GM18951 (cell line): ENCODE data around the gene SAMD15.

Source experiments
- POLR2A ChIP-seq: IDR thresholded peaks from 4 replicates; pipeline ENCODE4 v1.6.1; 2011; ENCODE audit warnings: mild to moderate bottlenecking; ENCODE audit not compliant: insufficient read length, insufficient read depth; ENCODE audit errors: extremely low read depth
- in situ Hi-C: fragments of 300-500 bp; cut with MboI; formaldehyde crosslinking; loops from one replicate; pipeline ENCODE4 v1.12.0; 2022; ENCODE audit warnings: low sequenced_read_pairs, mixed read lengths, inconsistent platforms; ENCODE audit not compliant: unreplicated experiment

SAMD15 gene

GRCh38 chr14:77353469-77354141, 23.6 kb upstream of the SAMD15 start:
- in situ Hi-C loops: no loop called here
- no peak for TF ChIP-seq POLR2A

DNA sequence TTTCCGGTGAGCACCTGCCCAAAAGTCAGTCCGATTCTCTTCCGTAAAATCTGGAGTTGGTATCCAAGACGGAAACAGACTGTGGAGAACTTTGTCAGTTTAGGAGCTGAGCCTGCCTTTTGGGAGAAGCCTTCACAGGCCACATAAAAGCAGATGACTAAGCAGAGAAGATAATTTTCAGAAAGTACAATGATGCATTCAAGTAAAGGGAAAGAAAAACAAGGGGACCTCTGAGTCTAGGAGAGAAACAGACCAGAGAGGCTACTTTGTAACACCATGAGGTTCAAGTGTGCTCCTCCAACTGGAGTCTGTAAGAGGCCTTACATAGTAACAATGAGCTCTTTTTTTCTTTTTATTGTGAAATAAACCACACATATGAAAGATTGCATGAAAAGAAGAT, 21.4 kb upstream of the SAMD15 start:
- TF ChIP-seq POLR2A: no peak
- in situ Hi-C loops: no loop called here

GRCh38 chr14:77356899-77357298, 20.3 kb upstream of the SAMD15 start:
- no peak for TF ChIP-seq POLR2A
- in situ Hi-C loops: no loop called here

DNA sequence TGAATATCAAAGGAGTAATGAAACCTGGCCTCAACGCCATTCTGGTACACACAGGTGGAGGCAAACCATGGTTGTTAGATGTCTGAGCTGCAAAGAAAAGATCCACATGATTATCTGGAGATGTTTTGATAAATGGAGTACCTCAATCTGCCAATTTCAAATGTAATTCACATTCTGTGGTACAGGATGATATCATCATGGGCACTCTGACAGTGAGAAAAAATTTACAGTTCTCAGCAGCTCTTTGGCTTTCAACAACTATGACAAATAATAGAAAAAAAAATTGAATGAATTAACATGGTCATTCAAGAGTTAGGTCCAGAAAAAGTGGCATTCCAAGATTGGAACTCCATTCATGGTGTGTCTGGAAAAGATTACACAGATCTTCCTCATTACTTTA, 17.6 kb upstream of the SAMD15 start:
- in situ Hi-C loops: no loop called here
- no peak for TF ChIP-seq POLR2A

DNA sequence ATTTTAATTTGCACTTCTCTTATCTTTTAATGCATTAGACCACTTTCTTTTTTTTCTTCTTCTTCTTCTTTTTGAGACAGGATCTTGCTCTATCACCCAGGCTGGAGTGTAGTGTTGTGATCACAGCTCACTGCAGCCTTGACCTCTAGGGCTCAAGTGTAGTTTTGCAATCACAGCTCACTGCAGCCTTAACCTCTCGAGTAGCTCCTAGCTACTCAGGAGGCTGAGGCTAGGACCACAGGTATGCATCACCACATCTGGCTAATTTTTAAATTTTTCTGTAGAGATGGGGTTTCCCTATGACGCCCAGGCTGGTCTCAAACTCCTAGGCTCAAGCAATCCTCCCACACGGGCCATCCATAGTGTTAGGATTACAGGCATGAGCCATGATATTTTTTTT, 13.0 kb upstream of the SAMD15 start:
- no peak for TF ChIP-seq POLR2A
- in situ Hi-C loops: no loop called here

DNA sequence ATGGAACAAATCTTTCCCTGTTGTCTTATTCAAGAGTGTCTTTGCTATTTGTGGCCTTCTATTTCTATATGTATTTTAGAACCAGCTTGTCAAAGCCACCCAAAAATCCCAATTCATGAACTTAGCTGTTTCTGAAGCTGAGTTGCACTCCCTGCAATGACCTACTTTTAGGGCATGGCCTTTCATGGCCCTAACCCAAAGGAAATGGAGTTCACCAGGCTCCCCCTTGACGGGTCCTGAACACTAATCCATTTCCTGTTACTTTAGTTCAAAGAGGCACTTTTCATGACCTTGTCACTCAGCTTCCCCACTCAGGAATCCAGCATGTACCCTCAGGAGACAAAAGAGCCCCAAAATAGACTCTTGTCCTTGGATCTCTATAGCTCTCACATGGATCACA, 7.9 kb upstream of the SAMD15 start:
- TF ChIP-seq POLR2A: no peak
- in situ Hi-C loops: no loop called here

GRCh38 chr14:77372304-77372841, 4.8 kb upstream of the SAMD15 start:
- in situ Hi-C loops: no loop called here
- TF ChIP-seq POLR2A: no peak

GRCh38 chr14:77375164-77375950, 1.8 kb upstream of the SAMD15 start:
- in situ Hi-C loops: no loop called here
- TF ChIP-seq POLR2A: no peak

GRCh38 chr14:77375973-77376770, 1.0 kb upstream of the SAMD15 start:
- TF ChIP-seq POLR2A: no peak
- in situ Hi-C loops: no loop called here

- in situ Hi-C loops: no loop called here
- no peak for TF ChIP-seq POLR2A
Measured at GRCh38 chr14:77377502-77377844, 294 bp downstream of the SAMD15 start.

- in situ Hi-C loops: no loop called here
- TF ChIP-seq POLR2A: no peak
Measured at GRCh38 chr14:77378701-77379100, 1.5 kb downstream of the SAMD15 start.

- in situ Hi-C loops: no loop called here
- TF ChIP-seq POLR2A: no peak
Measured at GRCh38 chr14:77390188-77390587, 13.0 kb downstream of the SAMD15 start.

DNA sequence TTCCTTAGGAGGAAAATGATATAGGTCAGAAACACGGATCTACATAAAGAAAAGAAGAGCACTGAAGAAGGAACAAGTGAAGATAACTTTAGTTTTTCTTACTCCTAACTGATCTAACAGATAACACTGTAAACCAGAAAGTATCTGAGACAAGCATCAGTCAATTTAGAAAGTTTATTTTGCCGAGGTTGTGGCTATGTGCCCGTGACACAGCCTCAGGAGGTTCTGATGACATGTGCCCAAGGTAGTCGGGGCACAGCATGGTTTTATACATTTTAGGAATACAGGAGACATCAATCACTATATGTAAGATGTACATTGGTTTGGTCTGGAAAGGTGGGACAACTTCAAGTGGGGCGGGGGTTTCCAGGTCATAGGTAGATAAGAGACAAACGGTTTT, 23.0 kb downstream of the SAMD15 start:
- TF ChIP-seq POLR2A: no peak
- in situ Hi-C loops: no loop called here

GRCh38 chr14:77403768-77404167, 26.6 kb downstream of the SAMD15 start:
- in situ Hi-C loops: no loop called here
- no peak for TF ChIP-seq POLR2A

GRCh38 chr14:77406086-77406485, 28.9 kb downstream of the SAMD15 start:
- no peak for TF ChIP-seq POLR2A
- in situ Hi-C loops: no loop called here
